Endothelial cell of umbilical vein (primary cell): Measurements from ENCODE around the gene RAD50. TPM values are rescaled to one million over a fixed set of nuclear protein-coding genes. Genes with fewer than 3 reads are reported as not detected.
"Not testable (repeated sequence)": the region's sequence is repeated elsewhere in the genome, so short reads cannot be mapped to it uniquely, and the experiment has no call there.

Source experiments
- BruUV-seq: library from RNA; stranded (reverse); fragments of 400-500 nt; replicated peaks from 2 replicates; lab custom pipeline; 2021; lab: Mats Ljungman, UMichigan
- CTCF ChIA-PET: fragments of 300-600, 350-600 bp; sonication (Branson Sonifier 250); formaldehyde crosslinking; loops from one replicate; lab custom pipeline; 2021; ENCODE audit warnings: antibody characterized with exemption, inconsistent platforms; lab: Charles Lee
- POLR2A ChIA-PET: fragments of 300-600, 350-600 bp; sonication (Branson Sonifier 250); formaldehyde crosslinking; loops from one replicate; lab custom pipeline; 2021; ENCODE audit warnings: antibody characterized with exemption, inconsistent platforms; lab: Charles Lee
- DNase-seq: peaks from one replicate; pipeline ENCODE4 v3.0.0-alpha.2; 2011; ENCODE audit warnings: low read depth, low spot score
- FAIRE-seq: peaks from 2 replicates; lab custom pipeline; 2011; peaks lifted over from hg19 to GRCh38; lab: Jason Lieb, UNC
- H2AFZ ChIP-seq: 2 replicates; pipeline ENCODE4 v1.6.0; 2012; ENCODE audit warnings: low read depth, low read length, control low read depth, inconsistent platforms
- H3K27ac ChIP-seq: 2 replicates; pipeline ENCODE4 v1.5.1; 2011; ENCODE audit warnings: low read depth, mild to moderate bottlenecking, control low read depth, low read length, moderate library complexity; ENCODE audit not compliant: insufficient read depth
- H3K27me3 ChIP-seq, 2 experiments: 2 replicates each; pipeline versions ENCODE4 v1.6.0 to v1.6.1; 2011; ENCODE audit warnings: low read length in 2 of 2, mixed read lengths in 1 of 2; ENCODE audit not compliant: control insufficient read depth in 2 of 2, insufficient read depth in 2 of 2
- H3K36me3 ChIP-seq, 2 experiments: 2 replicates in 1 of 2; 3 replicates in 1 of 2; pipeline ENCODE4 v1.5.1; 2011; ENCODE audit warnings: low read length in 2 of 2, mild to moderate bottlenecking in 1 of 2, moderate library complexity in 1 of 2; ENCODE audit not compliant: control insufficient read depth in 2 of 2, insufficient read depth in 2 of 2; ENCODE audit errors: extremely low read depth in 1 of 2
- H3K4me1 ChIP-seq: 3 replicates; pipeline ENCODE4 v1.5.1; 2011; ENCODE audit warnings: mild to moderate bottlenecking, low read length; ENCODE audit not compliant: control insufficient read depth, insufficient read depth; ENCODE audit errors: extremely low read depth
- H3K4me2 ChIP-seq: 2 replicates; pipeline ENCODE4 v1.6.1; 2011; ENCODE audit warnings: low read length, control low read depth, mixed read lengths; ENCODE audit not compliant: insufficient read depth
- H3K4me3 ChIP-seq, 3 experiments: fragments of 200-600 bp in 1 of 3; sonication (generic), shearing (Covaris generic) in 1 of 3; replicated peaks in 1 of 3; 2 replicates each; pipeline ENCODE4 v1.5.1; 2011 to 2016; ENCODE audit warnings: control low read depth in 3 of 3, low read length in 3 of 3, mild to moderate bottlenecking in 2 of 3, inconsistent platforms in 1 of 3, low read depth in 1 of 3, moderate library complexity in 1 of 3; ENCODE audit not compliant: insufficient read depth in 1 of 3
- H3K79me2 ChIP-seq: 2 replicates; pipeline ENCODE4 v1.6.0; 2012; ENCODE audit warnings: low read length, inconsistent platforms; ENCODE audit not compliant: control insufficient read depth, insufficient read depth
- H3K9ac ChIP-seq: replicated peaks from 2 replicates; pipeline ENCODE3; 2011; ENCODE audit warnings: low read length, control low read depth; ENCODE audit not compliant: insufficient read depth; ENCODE audit errors: extremely low read depth
- H3K9me1 ChIP-seq: replicated peaks from 3 replicates; pipeline ENCODE4 v1.6.0; 2011; ENCODE audit warnings: mild to moderate bottlenecking, low read length; ENCODE audit not compliant: control insufficient read depth, insufficient read depth; ENCODE audit errors: extremely low read depth
- H3K9me3 ChIP-seq: replicated peaks from 2 replicates; pipeline ENCODE4 v1.5.1; 2012; ENCODE audit warnings: low read length, inconsistent platforms; ENCODE audit not compliant: control insufficient read depth, insufficient read depth
- H4K20me1 ChIP-seq: replicated peaks from 2 replicates; pipeline ENCODE3; 2011; ENCODE audit warnings: mild to moderate bottlenecking, low read length; ENCODE audit not compliant: control insufficient read depth, insufficient read depth; ENCODE audit errors: extremely low read depth
- CTCF ChIP-seq, 2 donors: IDR thresholded peaks; 1 replicate in 1 of 2; 2 replicates in 1 of 2; pipeline ENCODE4 v1.5.1; 2011; ENCODE audit warnings: low read length in 2 of 2, mild to moderate bottlenecking in 2 of 2, moderate library complexity in 2 of 2, control low read depth in 1 of 2, inconsistent platforms in 1 of 2, low read depth in 1 of 2; ENCODE audit not compliant: insufficient read depth in 1 of 2; ENCODE audit errors: extremely low read depth in 1 of 2
- EZH2 ChIP-seq: IDR thresholded peaks from 2 replicates; pipeline ENCODE4 v1.6.1; 2012; ENCODE audit warnings: borderline replicate concordance, low read depth, mild to moderate bottlenecking, moderate library complexity, low read length, inconsistent platforms; ENCODE audit not compliant: severe bottlenecking
- FOS ChIP-seq: IDR thresholded peaks from 2 replicates; pipeline ENCODE4 v1.6.1; 2011; ENCODE audit warnings: mild to moderate bottlenecking, low read length, moderate library complexity, borderline replicate concordance; ENCODE audit not compliant: insufficient read depth
- GATA2 ChIP-seq: IDR thresholded peaks from 2 replicates; pipeline ENCODE4 v1.7.0; 2011; ENCODE audit warnings: low read depth, mild to moderate bottlenecking, moderate library complexity, mixed read lengths, low read length; ENCODE audit not compliant: insufficient read length, insufficient read depth
- JUN ChIP-seq: IDR thresholded peaks from 2 replicates; pipeline ENCODE4 v1.6.1; 2011; ENCODE audit warnings: borderline replicate concordance, low read depth; ENCODE audit not compliant: insufficient read length, insufficient read depth
- MAX ChIP-seq: IDR thresholded peaks from 2 replicates; pipeline ENCODE4 v1.6.1; 2011; ENCODE audit not compliant: insufficient read depth, insufficient read length
- MYC ChIP-seq: IDR thresholded peaks from one replicate; pipeline ENCODE4 v1.6.1; 2011; ENCODE audit warnings: mild to moderate bottlenecking, low read depth, low read length
- POLR2A ChIP-seq: IDR thresholded peaks from 2 replicates; pipeline ENCODE4 v1.6.1; 2012; ENCODE audit warnings: low read depth, mild to moderate bottlenecking, control low read depth, low read length
- POLR2AphosphoS5 ChIP-seq: IDR thresholded peaks from 2 replicates; pipeline ENCODE4 v1.6.1; 2012; ENCODE audit warnings: low read depth, mild to moderate bottlenecking, control low read depth, low read length, moderate library complexity; ENCODE audit not compliant: insufficient read depth
- dilution Hi-C: fragments of 300-500 bp; cut with MboI; formaldehyde crosslinking; loops from one replicate; pipeline ENCODE4 v1.15.0; 2019; ENCODE audit warnings: low sequenced_read_pairs; ENCODE audit not compliant: extremely low pct_ligation_motif_present
- intact Hi-C: fragments of 100-400 bp; cut with micrococcal nuclease; formaldehyde crosslinking; loops from one replicate; pipeline ENCODE4 v1.10.0; 2022
- polyA plus RNA-seq, 4 experiments: library from polyadenylated mRNA; depleted of rRNA in 3 of 4; stranded (reverse) in 3 of 4; unstranded in 1 of 4; fragments of >200 nt; gene quantifications; 2 replicates each; pipeline versions ENCODE4 v1.2.1 to v1.2.3, GENCODE V29; 2011 to 2012; ENCODE audit warnings: missing spikeins in 1 of 4
- total RNA-seq: library from RNA; stranded (reverse); gene quantifications from 2 replicates; pipeline ENCODE4 v1.2.3, GENCODE V29; 2021

Gene RAD50
- total and polyA plus RNA-seq, 2 donors (not counting 3 experiments of a cell fraction or from before 2014, with no cell fraction given): 6.1 to 20.4 TPM

GRCh38 chr5:132576123-132576522 lies 19.3 kb downstream of the RAD50 start:
- Histone ChIP-seq H3K36me3 (peaks cover 0 to 3% of the 10 kb centered on the region in 2 experiments), H3K9me1 (no peaks in the 10 kb centered on the region), H4K20me1 (no peaks in the 10 kb centered on the region), H3K4me3 (no peak overlapping the region), H2AFZ (no peak overlapping the region), H3K4me2 (no peak overlapping the region), H3K79me2 (no peaks in the 10 kb centered on the region), H3K27me3 (no peaks in the 10 kb centered on the region), H3K4me1 (no peaks in the 10 kb centered on the region), H3K9ac (no peak overlapping the region), H3K27ac (no peak overlapping the region), H3K9me3 (no peaks in the 10 kb centered on the region)
- dilution Hi-C loops: no loop called here
- ChIA-PET CTCF (no interaction called here), POLR2A (no interaction called here)
- no peak for FAIRE-seq
- intact Hi-C loops: no loop called here
- no peak for DNase-seq
- TF ChIP-seq POLR2AphosphoS5 (no peak), CTCF (IDR thresholded peaks at IDR 0.05; ENCODE audit: extremely low read depth in 1 of 2, insufficient read depth in 1 of 2, low read depth in 1 of 2, low read length in 2 of 2) (no peak), FOS (no peak), GATA2 (no peak), JUN (no peak), MYC (no peak), POLR2A (no peak), EZH2 (no peak), MAX (no peak)
- no TSS peak for BruUV-seq

- H3K9ac ChIP-seq, H3K9me1 ChIP-seq, BruUV-seq, DNase-seq, POLR2A ChIA-PET, H3K27me3 ChIP-seq, intact Hi-C loops, FAIRE-seq, CTCF ChIA-PET, dilution Hi-C loops, H3K79me2 ChIP-seq, H3K4me3 ChIP-seq, H3K27ac ChIP-seq, H2AFZ ChIP-seq, H3K4me2 ChIP-seq, H3K9me3 ChIP-seq, H4K20me1 ChIP-seq, H3K36me3 ChIP-seq, H3K4me1 ChIP-seq: not testable (repeated sequence)
These were observed 27.8 kb downstream of the RAD50 start for GRCh38 chr5:132584560-132584959.
